BJ (cell line): Measurements from ENCODE around the gene OMA1. TPM values are rescaled to one million over a fixed set of nuclear protein-coding genes. Genes with fewer than 3 reads are reported as not detected.

Experiments used
- CTCF ChIA-PET: fragments of 350-600 bp; formaldehyde crosslinking; extraction: SDS; loops from one replicate; lab custom pipeline; 2021; ENCODE audit warnings: antibody characterized with exemption, inconsistent platforms; lab: Yijun Ruan, JAX
- POLR2A ChIA-PET: fragments of 300-600 bp; sonication (Branson Sonifier 250); formaldehyde crosslinking; extraction: SDS; loops from one replicate; lab custom pipeline; 2021; ENCODE audit warnings: antibody characterized with exemption; lab: Charles Lee
- DNase-seq: peaks from one replicate; pipeline ENCODE4 v3.0.0-alpha.2; 2011; ENCODE audit warnings: low read depth
- H3K27me3 ChIP-seq: 2 replicates; pipeline ENCODE4 v1.6.0; 2011; ENCODE audit warnings: low read length; ENCODE audit not compliant: control insufficient read depth, insufficient read depth
- H3K36me3 ChIP-seq: 2 replicates; pipeline ENCODE4 v1.5.1; 2011; ENCODE audit warnings: low read length; ENCODE audit not compliant: control insufficient read depth, insufficient read depth
- H3K4me3 ChIP-seq: 2 replicates; pipeline ENCODE4 v1.5.1; 2011; ENCODE audit warnings: low read depth, mild to moderate bottlenecking, control low read depth, low read length
- CTCF ChIP-seq: IDR thresholded peaks from 2 replicates; pipeline ENCODE4 v1.5.1; 2011; ENCODE audit warnings: low read depth, mild to moderate bottlenecking, control low read depth, inconsistent platforms, low read length, moderate library complexity; ENCODE audit not compliant: insufficient read depth
- polyA plus RNA-seq: library from polyadenylated mRNA; depleted of rRNA; stranded (reverse); fragments of >200 nt; gene quantifications from 2 replicates; pipeline ENCODE4 v1.2.3, GENCODE V29; 2011

Gene OMA1
- polyA plus RNA-seq, 1 experiment, result 8.4 TPM

GRCh38 chr1:58438468-58438867 lies 108.1 kb downstream of the OMA1 start:
- H3K36me3 ChIP-seq, result no peaks in the 10 kb centered on the region
- CTCF ChIA-PET, result no interaction called here
- POLR2A ChIA-PET, result no interaction called here
- no peak for DNase-seq
- H3K4me3 ChIP-seq, result no peak overlapping the region
- no peak for TF ChIP-seq CTCF
- H3K27me3 ChIP-seq, result no peaks in the 10 kb centered on the region

- TF ChIP-seq CTCF, result no peak
- no peaks in the 10 kb centered on the region for H3K27me3 ChIP-seq
- ChIA-PET POLR2A (no interaction called here), CTCF (no interaction called here)
- H3K4me3 ChIP-seq, result no peak overlapping the region
- H3K36me3 ChIP-seq, result no peaks in the 10 kb centered on the region
- DNase-seq, result no peak
These were observed 108.9 kb downstream of the OMA1 start for GRCh38 chr1:58437623-58438022.

GRCh38 chr1:58436615-58437297 lies 109.8 kb downstream of the OMA1 start:
- H3K4me3 ChIP-seq, result no peak overlapping the region
- H3K36me3 ChIP-seq, result no peaks in the 10 kb centered on the region
- POLR2A ChIA-PET, result no interaction called here
- no peak for TF ChIP-seq CTCF
- CTCF ChIA-PET, result no interaction called here
- no peaks in the 10 kb centered on the region for H3K27me3 ChIP-seq
- no peak for DNase-seq

- Histone ChIP-seq H3K4me3 (no peak overlapping the region), H3K27me3 (no peaks in the 10 kb centered on the region), H3K36me3 (no peaks in the 10 kb centered on the region)
- CTCF ChIA-PET, result interaction anchor here (0.6 to 1.3 kb wide), 3 partner anchors 18 to 81 kb away, joined by 3 read pairs; no protein-coding TSS in a partner anchor
- no peak for DNase-seq
- POLR2A ChIA-PET, result no interaction called here
- TF ChIP-seq CTCF, result no peak
These were observed 111.2 kb downstream of the OMA1 start for GRCh38 chr1:58435376-58435775.

- Histone ChIP-seq H3K27me3 (no peaks in the 10 kb centered on the region), H3K4me3 (no peak overlapping the region), H3K36me3 (no peaks in the 10 kb centered on the region)
- no peak for TF ChIP-seq CTCF
- CTCF ChIA-PET, result interaction anchor here (1.3 kb wide), 1 partner anchor 35 kb away, joined by 3 read pairs; no protein-coding TSS in a partner anchor
- no peak for DNase-seq
- POLR2A ChIA-PET, result no interaction called here
These were observed 111.9 kb downstream of the OMA1 start for GRCh38 chr1:58434607-58435006.
